ENCODE data around the gene TNIK.
"Not testable (repeated sequence)": the region's sequence is repeated elsewhere in the genome, so short reads cannot be mapped to it uniquely, and the experiment has no call there.

Gene TNIK

GRCh38 chr3:171242170-171242569, 218.0 kb downstream of the TNIK start:
- H3K4me1 ChIP-seq (ENCODE audit: control insufficient read depth, insufficient read depth, low read depth, low read length) = peaks cover 1% of the 10 kb centered on the region
- H2AFZ ChIP-seq (ENCODE audit: low read depth, low read length) = no peak overlapping the region
- no peak overlapping the region for H3K14ac ChIP-seq (ENCODE audit: low read length in 2 of 2)
- 100% methylated on average over 1 of the region's 2 CpGs for WGBS
- peaks cover 17% of the 10 kb centered on the region for H3K79me1 ChIP-seq (replicated peaks; ENCODE audit: low read length, poor library complexity, severe bottlenecking)
- no peak overlapping the region for H4K91ac ChIP-seq (ENCODE audit: low read length)
- no peak overlapping the region for H2BK15ac ChIP-seq (ENCODE audit: low read depth, poor library complexity, severe bottlenecking)
- H3K9ac ChIP-seq (ENCODE audit: low read length) = no peak overlapping the region
- no peak overlapping the region for H2BK5ac ChIP-seq (ENCODE audit: low read depth, low read length, poor library complexity, severe bottlenecking)
- H3K23ac ChIP-seq (ENCODE audit: low read length in 2 of 2) = no peak overlapping the region
- no peak overlapping the region for H2BK12ac ChIP-seq (ENCODE audit: low read length in 2 of 2)
- no peaks in the 10 kb centered on the region for H3K36me3 ChIP-seq (ENCODE audit: control insufficient read depth in 1 of 2, insufficient read depth in 2 of 2, low read depth in 1 of 2, low read length in 2 of 2)
- no peak overlapping the region for H3K4me2 ChIP-seq (ENCODE audit: low read length, poor library complexity, severe bottlenecking)
- no peak overlapping the region for H3K18ac ChIP-seq (ENCODE audit: low read depth in 1 of 2, low read length in 2 of 2)
- H3K27me3 ChIP-seq (ENCODE audit: control insufficient read depth in 1 of 2, insufficient read depth in 1 of 2, low read length in 2 of 2) = no peaks in the 10 kb centered on the region
- no peak overlapping the region for H3K4me3 ChIP-seq (ENCODE audit: insufficient read depth in 1 of 2, low read depth in 1 of 2, low read length in 2 of 2)
- no peak overlapping the region for H4K8ac ChIP-seq (ENCODE audit: low read length)
- no peak overlapping the region for H3K27ac ChIP-seq (ENCODE audit: low read length, poor library complexity, severe bottlenecking)
- H3K4ac ChIP-seq (ENCODE audit: low read depth in 1 of 2, low read length in 2 of 2) = no peak overlapping the region
- no peaks in the 10 kb centered on the region for H3K9me3 ChIP-seq (ENCODE audit: control insufficient read depth, low read length)
- H2AK5ac ChIP-seq (ENCODE audit: low read length, severe bottlenecking) = no peak overlapping the region
- DNase-seq = no peak
- H2BK120ac ChIP-seq (ENCODE audit: low read depth, low read length) = no peak overlapping the region

DNA sequence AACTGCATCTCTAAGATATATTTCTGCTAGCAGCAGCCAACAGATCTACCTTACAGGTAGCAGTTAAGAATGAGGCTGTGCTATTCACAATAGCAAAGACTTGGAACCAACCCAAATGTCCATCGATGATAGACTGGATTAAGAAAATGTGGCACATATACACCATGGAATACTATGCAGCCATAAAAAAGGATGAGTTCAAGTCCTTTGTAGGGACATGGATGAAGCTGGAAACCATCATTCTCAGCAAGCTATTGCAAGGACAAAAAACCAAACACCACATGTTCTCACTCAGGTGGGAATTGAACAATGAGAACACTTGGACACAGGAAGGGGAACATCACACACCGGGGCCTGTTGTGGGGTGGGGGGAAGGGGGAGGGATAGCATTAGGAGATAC, 218.6 kb downstream of the TNIK start:
- H3K9me3 ChIP-seq (ENCODE audit: control insufficient read depth, low read length); H3K4ac ChIP-seq (ENCODE audit: low read depth in 1 of 2, low read length in 2 of 2); H3K4me1 ChIP-seq (ENCODE audit: control insufficient read depth, insufficient read depth, low read depth, low read length); H2BK12ac ChIP-seq (ENCODE audit: low read length in 2 of 2); H4K91ac ChIP-seq (ENCODE audit: low read length); H3K27me3 ChIP-seq (ENCODE audit: control insufficient read depth in 1 of 2, insufficient read depth in 1 of 2, low read length in 2 of 2); H2AFZ ChIP-seq (ENCODE audit: low read depth, low read length); H2BK15ac ChIP-seq (ENCODE audit: low read depth, poor library complexity, severe bottlenecking); H3K4me3 ChIP-seq (ENCODE audit: insufficient read depth in 1 of 2, low read depth in 1 of 2, low read length in 2 of 2); H2BK120ac ChIP-seq (ENCODE audit: low read depth, low read length); H3K27ac ChIP-seq (ENCODE audit: low read length, poor library complexity, severe bottlenecking); H4K8ac ChIP-seq (ENCODE audit: low read length); DNase-seq; H3K9ac ChIP-seq (ENCODE audit: low read length); H2AK5ac ChIP-seq (ENCODE audit: low read length, severe bottlenecking); H3K4me2 ChIP-seq (ENCODE audit: low read length, poor library complexity, severe bottlenecking); H3K23ac ChIP-seq (ENCODE audit: low read length in 2 of 2); H3K36me3 ChIP-seq (ENCODE audit: control insufficient read depth in 1 of 2, insufficient read depth in 2 of 2, low read depth in 1 of 2, low read length in 2 of 2); H2BK5ac ChIP-seq (ENCODE audit: low read depth, low read length, poor library complexity, severe bottlenecking); H3K14ac ChIP-seq (ENCODE audit: low read length in 2 of 2); H3K18ac ChIP-seq (ENCODE audit: low read depth in 1 of 2, low read length in 2 of 2): not testable (repeated sequence)
- whole genome bisulfite sequencing = no CpG with 5 or more reads among the region's 2 CpGs
- H3K79me1 ChIP-seq (replicated peaks; ENCODE audit: low read length, poor library complexity, severe bottlenecking) = peaks cover 13% of the 10 kb centered on the region

- no peak overlapping the region for H2AFZ ChIP-seq (ENCODE audit: low read depth, low read length)
- no peaks in the 10 kb centered on the region for H3K27me3 ChIP-seq (ENCODE audit: control insufficient read depth in 1 of 2, insufficient read depth in 1 of 2, low read length in 2 of 2)
- H2BK12ac ChIP-seq (ENCODE audit: low read length in 2 of 2) = no peak overlapping the region
- no peak overlapping the region for H3K9ac ChIP-seq (ENCODE audit: low read length)
- no peak overlapping the region for H2BK15ac ChIP-seq (ENCODE audit: low read depth, poor library complexity, severe bottlenecking)
- no peak overlapping the region for H3K14ac ChIP-seq (ENCODE audit: low read length in 2 of 2)
- H2BK120ac ChIP-seq (ENCODE audit: low read depth, low read length) = no peak overlapping the region
- H3K23ac ChIP-seq (ENCODE audit: low read length in 2 of 2) = no peak overlapping the region
- H3K79me1 ChIP-seq (replicated peaks; ENCODE audit: low read length, poor library complexity, severe bottlenecking) = peaks cover 10% of the 10 kb centered on the region
- H2AK5ac ChIP-seq (ENCODE audit: low read length, severe bottlenecking) = no peak overlapping the region
- no peak overlapping the region for H3K4ac ChIP-seq (ENCODE audit: low read depth in 1 of 2, low read length in 2 of 2)
- no peak overlapping the region for H4K91ac ChIP-seq (ENCODE audit: low read length)
- H3K4me1 ChIP-seq (ENCODE audit: control insufficient read depth, insufficient read depth, low read depth, low read length) = peaks cover 1% of the 10 kb centered on the region
- H3K18ac ChIP-seq (ENCODE audit: low read depth in 1 of 2, low read length in 2 of 2) = no peak overlapping the region
- H4K8ac ChIP-seq (ENCODE audit: low read length) = no peak overlapping the region
- no peak overlapping the region for H3K4me3 ChIP-seq (ENCODE audit: insufficient read depth in 1 of 2, low read depth in 1 of 2, low read length in 2 of 2)
- H3K27ac ChIP-seq (ENCODE audit: low read length, poor library complexity, severe bottlenecking) = no peak overlapping the region
- no peak overlapping the region for H2BK5ac ChIP-seq (ENCODE audit: low read depth, low read length, poor library complexity, severe bottlenecking)
- H3K4me2 ChIP-seq (ENCODE audit: low read length, poor library complexity, severe bottlenecking) = no peak overlapping the region
- WGBS = 95% methylated on average over 3 of the region's 3 CpGs
- no peak for DNase-seq
- H3K9me3 ChIP-seq (ENCODE audit: control insufficient read depth, low read length) = no peaks in the 10 kb centered on the region
- no peaks in the 10 kb centered on the region for H3K36me3 ChIP-seq (ENCODE audit: control insufficient read depth in 1 of 2, insufficient read depth in 2 of 2, low read depth in 1 of 2, low read length in 2 of 2)
Observed at GRCh38 chr3:171240504-171240835, 219.7 kb downstream of the TNIK start.

GRCh38 chr3:171239757-171240503, 220.3 kb downstream of the TNIK start:
- no peak overlapping the region for H3K9ac ChIP-seq (ENCODE audit: low read length)
- no peak overlapping the region for H3K4ac ChIP-seq (ENCODE audit: low read depth in 1 of 2, low read length in 2 of 2)
- H2BK15ac ChIP-seq (ENCODE audit: low read depth, poor library complexity, severe bottlenecking) = no peak overlapping the region
- no peak overlapping the region for H3K23ac ChIP-seq (ENCODE audit: low read length in 2 of 2)
- H4K8ac ChIP-seq (ENCODE audit: low read length) = no peak overlapping the region
- H3K27ac ChIP-seq (ENCODE audit: low read length, poor library complexity, severe bottlenecking) = no peak overlapping the region
- no peaks in the 10 kb centered on the region for H3K9me3 ChIP-seq (ENCODE audit: control insufficient read depth, low read length)
- no peak overlapping the region for H2AK5ac ChIP-seq (ENCODE audit: low read length, severe bottlenecking)
- no peak overlapping the region for H3K18ac ChIP-seq (ENCODE audit: low read depth in 1 of 2, low read length in 2 of 2)
- peaks cover 1% of the 10 kb centered on the region for H3K4me1 ChIP-seq (ENCODE audit: control insufficient read depth, insufficient read depth, low read depth, low read length)
- 93% methylated on average over 9 of the region's 9 CpGs for WGBS
- no peak overlapping the region for H2BK5ac ChIP-seq (ENCODE audit: low read depth, low read length, poor library complexity, severe bottlenecking)
- H3K4me2 ChIP-seq (ENCODE audit: low read length, poor library complexity, severe bottlenecking) = no peak overlapping the region
- no peaks in the 10 kb centered on the region for H3K36me3 ChIP-seq (ENCODE audit: control insufficient read depth in 1 of 2, insufficient read depth in 2 of 2, low read depth in 1 of 2, low read length in 2 of 2)
- DNase-seq = no peak
- H3K14ac ChIP-seq (ENCODE audit: low read length in 2 of 2) = no peak overlapping the region
- peaks cover 13% of the 10 kb centered on the region for H3K79me1 ChIP-seq (replicated peaks; ENCODE audit: low read length, poor library complexity, severe bottlenecking)
- no peak overlapping the region for H2BK120ac ChIP-seq (ENCODE audit: low read depth, low read length)
- no peak overlapping the region for H3K4me3 ChIP-seq (ENCODE audit: insufficient read depth in 1 of 2, low read depth in 1 of 2, low read length in 2 of 2)
- no peak overlapping the region for H2BK12ac ChIP-seq (ENCODE audit: low read length in 2 of 2)
- H3K27me3 ChIP-seq (ENCODE audit: control insufficient read depth in 1 of 2, insufficient read depth in 1 of 2, low read length in 2 of 2) = no peaks in the 10 kb centered on the region
- no peak overlapping the region for H4K91ac ChIP-seq (ENCODE audit: low read length)
- no peak overlapping the region for H2AFZ ChIP-seq (ENCODE audit: low read depth, low read length)
